Tibial nerve (tissue), 4 donors: Measurements from ENCODE around the gene TJAP1. TPM values are rescaled to one million over a fixed set of nuclear protein-coding genes. Genes with fewer than 3 reads are reported as not detected.

Experiments used
- DNase-seq, 2 donors: peaks; one replicate each; pipeline ENCODE4 v3.0.0-alpha.2; 2019; ENCODE audit warnings: low spot score in 2 of 2
- H3K27ac ChIP-seq, 4 donors: fragments of 200-600 bp; sonication (generic) in 3 of 4; one replicate each; pipeline ENCODE4 v1.5.1; 2017 to 2019; ENCODE audit warnings: mild to moderate bottlenecking in 1 of 4
- H3K27me3 ChIP-seq, 2 donors: fragments of 200-600 bp; sonication (generic) in 1 of 2; one replicate each; pipeline versions ENCODE4 v1.5.1 to v1.6.0; 2017 to 2019
- H3K36me3 ChIP-seq, 3 donors: fragments of 200-600 bp; sonication (generic); one replicate each; pipeline ENCODE4 v1.5.1; 2018 to 2019
- H3K4me1 ChIP-seq, 4 donors: fragments of 200-600 bp; sonication (generic) in 3 of 4; one replicate each; pipeline ENCODE4 v1.5.1; 2017 to 2019
- H3K4me3 ChIP-seq, 4 donors: fragments of 200-600 bp; sonication (generic) in 3 of 4; one replicate each; pipeline ENCODE4 v1.5.1; 2017 to 2019; ENCODE audit warnings: mild to moderate bottlenecking in 1 of 4, moderate library complexity in 1 of 4
- H3K9me3 ChIP-seq, 4 donors: fragments of 200-600 bp; sonication (generic) in 3 of 4; one replicate each; pipeline ENCODE4 v1.5.1; 2017 to 2019
- CTCF ChIP-seq, 5 experiments: fragments of 200-600 bp in 3 of 5; fragments of 450-650 bp in 2 of 5; sonication (generic) in 3 of 5; IDR thresholded peaks; one replicate each; pipeline ENCODE4 v1.5.1; 2016 to 2019; ENCODE audit warnings: antibody characterized with exemption in 5 of 5, mild to moderate bottlenecking in 3 of 5, moderate library complexity in 2 of 5
- EP300 ChIP-seq, 2 donors: sonication (generic); formaldehyde crosslinking; IDR thresholded peaks; one replicate each; pipeline ENCODE4 v1.6.1; 2017; ENCODE audit warnings: antibody characterized with exemption in 2 of 2, mild to moderate bottlenecking in 1 of 2
- POLR2A ChIP-seq, 2 donors: fragments of 450-650 bp; IDR thresholded peaks; one replicate each; pipeline ENCODE4 v1.6.1; 2017; ENCODE audit warnings: antibody characterized with exemption in 2 of 2, mild to moderate bottlenecking in 2 of 2, moderate library complexity in 2 of 2
- WGBS, 2 donors: methylation state at CpG; one replicate each; pipeline ENCODE4 v1.1.5; 2018; 5-methylcytosine and 5-hydroxymethylcytosine counted together
- total RNA-seq, 4 donors: library from RNA; depleted of rRNA; stranded (reverse); fragments of >200 nt; gene quantifications; one replicate each; pipeline ENCODE4 v1.1.0, GENCODE V29; 2016

Gene TJAP1
- total RNA-seq, 4 donors from 2014 or later: 30.2 to 43.8 (median 32.3) TPM

- WGBS, 2 donors: 90 to 92% methylated on average over 7 of the region's 7 CpGs
Observed at GRCh38 chr6:43469947-43470346, 7.4 kb upstream of the TJAP1 start.

DNA sequence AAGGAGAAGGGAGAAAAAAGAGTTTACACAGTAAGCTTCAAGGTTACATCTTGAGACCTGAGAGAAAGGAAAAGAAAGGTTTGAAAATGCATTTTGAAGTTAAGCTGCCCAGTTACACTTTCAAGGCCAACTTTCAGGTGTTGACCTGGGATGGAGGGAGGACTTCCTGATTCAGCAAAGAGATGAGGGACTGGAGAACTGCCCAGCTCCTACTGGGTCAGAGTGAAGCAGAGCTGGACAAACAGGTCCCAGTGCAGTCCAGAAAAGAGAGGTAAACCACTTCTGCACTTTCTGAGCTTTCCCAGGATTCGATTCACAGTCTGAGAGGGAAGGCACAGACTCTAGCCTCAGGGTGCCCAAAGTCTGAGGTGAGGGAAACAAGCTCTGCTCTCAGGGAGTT lies 6.0 kb upstream of the TJAP1 start:
- no peaks in the 10 kb centered on the region for H3K4me1 ChIP-seq
- DNase-seq: no peak
- H3K27ac ChIP-seq: no peak overlapping the region
- 73 to 80% methylated on average over 1 of the region's 1 CpG for WGBS, 2 donors
- H3K36me3 ChIP-seq: no peaks in the 10 kb centered on the region
- no peak overlapping the region for H3K4me3 ChIP-seq
- TF ChIP-seq EP300 (IDR thresholded peaks at IDR 0.05) (no peak), CTCF (IDR thresholded peaks at IDR 0.05) (no peak), POLR2A (IDR thresholded peaks at IDR 0.05) (no peak)
- peaks cover 0 to 4% of the 10 kb centered on the region in 2 donors for H3K27me3 ChIP-seq
- no peaks in the 10 kb centered on the region for H3K9me3 ChIP-seq

More at GRCh38 chr6:43469947-43470346, 7.4 kb upstream of the TJAP1 start:
- Histone ChIP-seq H3K36me3 (no peaks in the 10 kb centered on the region), H3K9me3 (no peaks in the 10 kb centered on the region), H3K27me3 (peaks cover 0 to 16% of the 10 kb centered on the region in 2 donors), H3K4me1 (no peaks in the 10 kb centered on the region), H3K27ac (no peak overlapping the region), H3K4me3 (no peak overlapping the region)
- no peak for DNase-seq
- no peak for TF ChIP-seq EP300 (IDR thresholded peaks at IDR 0.05)

GRCh38 chr6:43472515-43472914 lies 4.9 kb upstream of the TJAP1 start:
- Histone ChIP-seq H3K9me3 (no peaks in the 10 kb centered on the region), H3K27ac (no peak overlapping the region), H3K36me3 (no peaks in the 10 kb centered on the region), H3K27me3 (peaks cover 0 to 1% of the 10 kb centered on the region in 2 donors), H3K4me3 (no peak overlapping the region), H3K4me1 (peaks cover 0 to 5% (median 2%) of the 10 kb centered on the region in 4 donors)
- no peak for DNase-seq
- 97% methylated on average over 4 of the region's 4 CpGs for WGBS, 2 donors
- TF ChIP-seq POLR2A (IDR thresholded peaks at IDR 0.05) (no peak), CTCF (IDR thresholded peaks at IDR 0.05) (no peak), EP300 (IDR thresholded peaks at IDR 0.05) (no peak)

GRCh38 chr6:43475516-43475915 lies 1.9 kb upstream of the TJAP1 start:
- no peak overlapping the region for H3K4me3 ChIP-seq
- H3K4me1 ChIP-seq: peaks cover 0 to 30% (median 13%) of the 10 kb centered on the region in 4 donors
- H3K9me3 ChIP-seq: no peaks in the 10 kb centered on the region
- no peaks in the 10 kb centered on the region for H3K27me3 ChIP-seq
- TF ChIP-seq CTCF (IDR thresholded peaks at IDR 0.05) (no peak), EP300 (IDR thresholded peaks at IDR 0.05) (no peak)
- DNase-seq: no peak
- H3K36me3 ChIP-seq: no peaks in the 10 kb centered on the region
- H3K27ac ChIP-seq: no peak overlapping the region
- whole genome bisulfite sequencing, 2 donors: 67 to 76% methylated on average over 6 of the region's 6 CpGs

- Histone ChIP-seq H3K36me3 (no peaks in the 10 kb centered on the region), H3K27me3 (no peaks in the 10 kb centered on the region), H3K4me1 (peaks cover 0 to 34% (median 13%) of the 10 kb centered on the region in 4 donors), H3K9me3 (no peaks in the 10 kb centered on the region), H3K27ac (peak overlapping the region; percentile 71 to 89 (median 88)), H3K4me3 (peak overlapping the region; percentile 62 to 75 (median 68))
- WGBS, 2 donors: 29 to 41% methylated on average over 2 of the region's 2 CpGs
- TF ChIP-seq EP300 (IDR thresholded peaks at IDR 0.05) (no peak), POLR2A (IDR thresholded peaks at IDR 0.05) (no peak), CTCF (IDR thresholded peaks at IDR 0.05) (no peak)
- no peak for DNase-seq
Observed at GRCh38 chr6:43476746-43477145, 624 bp upstream of the TJAP1 start.

GRCh38 chr6:43478008-43478372 lies 620 bp downstream of the TJAP1 start:
- Histone ChIP-seq H3K27ac (peak overlapping the region; percentile 71 to 89 (median 88)), H3K4me3 (peak overlapping the region; percentile 62 to 75 (median 68)), H3K27me3 (no peaks in the 10 kb centered on the region), H3K36me3 (peaks cover 0 to 8% (median 0%) of the 10 kb centered on the region in 3 donors), H3K4me1 (peaks cover 0 to 40% (median 13%) of the 10 kb centered on the region in 4 donors), H3K9me3 (no peaks in the 10 kb centered on the region)
- WGBS, 2 donors: 16 to 26% methylated on average over 3 of the region's 3 CpGs
- DNase-seq: no peak
- TF ChIP-seq EP300 (IDR thresholded peaks at IDR 0.05): no peak
- TF ChIP-seq CTCF (IDR thresholded peaks at IDR 0.05): no peak
- TF ChIP-seq POLR2A (IDR thresholded peaks at IDR 0.05): no peak
